ENCODE results near the gene ZDHHC11B.
"Not testable (repeated sequence)": the region's sequence is repeated elsewhere in the genome, so short reads cannot be mapped to it uniquely, and the experiment has no call there.

The ZDHHC11B gene

DNA sequence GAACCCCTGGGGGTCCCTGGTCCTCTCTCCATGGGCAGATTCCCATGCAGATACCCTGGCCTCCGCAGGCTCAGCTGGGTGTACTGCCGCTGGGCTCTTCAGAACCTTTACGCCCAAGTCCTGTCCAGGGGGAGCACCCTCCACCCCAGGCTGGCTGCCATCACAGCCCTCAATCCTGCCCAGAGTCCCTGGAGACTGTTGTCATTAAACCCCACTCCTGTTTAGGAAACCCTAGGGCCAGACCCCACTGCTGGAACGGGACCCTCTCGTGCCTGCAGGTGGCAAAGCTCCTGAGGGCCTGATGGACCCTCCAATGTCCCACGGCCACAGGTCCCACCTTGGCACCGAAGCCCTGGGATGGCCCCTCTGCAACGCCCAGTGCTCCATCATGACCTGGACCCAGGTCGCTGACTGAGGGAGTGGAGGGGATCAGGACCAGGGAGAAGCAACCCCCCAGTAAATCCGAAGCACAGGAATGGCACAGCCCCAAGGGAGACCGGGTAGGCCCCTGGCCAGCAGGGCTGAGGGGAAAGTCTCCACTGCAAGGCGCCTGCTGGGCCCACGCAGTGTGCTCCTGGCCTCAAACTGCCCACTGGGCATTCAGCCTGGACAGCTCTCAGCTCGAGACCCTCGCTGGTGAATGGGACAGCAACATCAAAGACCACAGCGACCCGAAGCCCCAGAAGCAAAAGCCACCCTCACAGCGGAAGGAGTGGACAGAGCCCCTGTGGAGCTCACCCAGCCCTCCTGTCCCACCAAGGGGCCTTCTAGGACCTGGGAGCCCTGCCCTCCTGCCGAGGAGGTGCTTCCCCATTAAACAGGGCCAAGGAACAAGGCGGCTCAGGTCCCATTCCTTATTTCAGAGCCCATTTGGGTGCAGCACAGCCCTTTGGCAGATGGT lies 8.3 kb downstream of the ZDHHC11B start:
- CTCF ChIA-PET, result no interaction called here
- TF ChIP-seq ARNT (IDR thresholded peaks at IDR 0.05), result no peak
- no peak for TF ChIP-seq HDGF (IDR thresholded peaks at IDR 0.05; ENCODE audit: borderline replicate concordance)
- no peak for DNase-seq (ENCODE audit: extremely low spot score)
- POLR2A ChIA-PET, result no interaction called here

DNA sequence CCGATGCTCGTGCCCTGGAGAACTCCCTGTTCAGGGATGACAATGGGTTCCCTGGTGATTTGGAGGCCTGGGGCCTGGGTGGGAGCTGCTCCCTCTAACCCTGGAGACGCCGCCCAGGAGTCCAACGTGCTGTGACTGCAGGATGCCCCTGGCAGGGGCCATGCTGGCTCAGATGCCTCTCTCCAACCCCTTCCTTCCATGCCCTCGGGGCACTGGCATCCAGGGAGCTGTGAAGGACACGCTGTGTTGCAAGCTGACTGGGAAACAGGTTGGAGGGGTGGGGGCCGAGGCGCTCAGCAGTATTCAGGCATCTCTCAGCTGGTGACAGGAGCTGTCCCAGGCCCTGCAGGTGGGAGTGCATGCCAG lies 9.0 kb downstream of the ZDHHC11B start:
- POLR2A ChIA-PET; DNase-seq (ENCODE audit: extremely low spot score); CTCF ChIA-PET: not testable (repeated sequence)

- DNase-seq (ENCODE audit: extremely low spot score); POLR2A ChIA-PET; CTCF ChIA-PET: not testable (repeated sequence)
These were observed 9.5 kb downstream of the ZDHHC11B start for GRCh38 chr5:774854-775505.

GRCh38 chr5:774304-774703 lies 10.2 kb downstream of the ZDHHC11B start:
- CTCF ChIA-PET; DNase-seq (ENCODE audit: extremely low spot score); POLR2A ChIA-PET: not testable (repeated sequence)

- POLR2A ChIA-PET, result no interaction called here
- TF ChIP-seq CTBP1 (IDR thresholded peaks at IDR 0.05; ENCODE audit: borderline replicate concordance) (no peak), ZNF384 (IDR thresholded peaks at IDR 0.05) (no peak), TARDBP (IDR thresholded peaks at IDR 0.05) (no peak), FOXA1 (IDR thresholded peaks at IDR 0.05) (no peak), L3MBTL2 (conservative IDR thresholded peaks at IDR 0.05) (no peak)
- no peak for DNase-seq (ENCODE audit: extremely low spot score)
- CTCF ChIA-PET, result no interaction called here
These were observed 10.8 kb downstream of the ZDHHC11B start for GRCh38 chr5:773517-774264.

DNA sequence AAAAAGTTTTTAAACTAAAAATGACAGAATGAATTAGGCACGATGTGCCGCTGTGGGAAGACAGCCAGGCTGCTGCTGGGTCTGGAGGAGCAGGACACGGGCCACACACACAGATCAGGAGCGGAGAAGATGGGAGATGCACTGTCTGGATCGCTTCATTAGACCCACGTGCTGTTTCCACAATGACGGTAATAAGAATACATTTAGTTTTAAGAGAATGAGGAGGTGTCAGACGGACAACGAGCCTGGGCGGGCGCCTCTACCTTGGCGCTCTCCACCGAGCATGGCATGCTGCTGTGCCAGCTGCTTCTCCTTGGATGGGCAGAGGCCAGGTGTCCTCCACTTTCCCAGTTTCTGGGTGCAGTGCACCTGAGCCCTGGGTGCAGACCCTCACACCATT lies 11.6 kb downstream of the ZDHHC11B start:
- DNase-seq (ENCODE audit: extremely low spot score); CTCF ChIA-PET; POLR2A ChIA-PET: not testable (repeated sequence)

- CTCF ChIA-PET; DNase-seq (ENCODE audit: extremely low spot score); POLR2A ChIA-PET: not testable (repeated sequence)
These were observed 12.0 kb downstream of the ZDHHC11B start for GRCh38 chr5:772547-772890.

GRCh38 chr5:771841-772546 lies 12.5 kb downstream of the ZDHHC11B start:
- POLR2A ChIA-PET; CTCF ChIA-PET; DNase-seq (ENCODE audit: extremely low spot score): not testable (repeated sequence)

DNA sequence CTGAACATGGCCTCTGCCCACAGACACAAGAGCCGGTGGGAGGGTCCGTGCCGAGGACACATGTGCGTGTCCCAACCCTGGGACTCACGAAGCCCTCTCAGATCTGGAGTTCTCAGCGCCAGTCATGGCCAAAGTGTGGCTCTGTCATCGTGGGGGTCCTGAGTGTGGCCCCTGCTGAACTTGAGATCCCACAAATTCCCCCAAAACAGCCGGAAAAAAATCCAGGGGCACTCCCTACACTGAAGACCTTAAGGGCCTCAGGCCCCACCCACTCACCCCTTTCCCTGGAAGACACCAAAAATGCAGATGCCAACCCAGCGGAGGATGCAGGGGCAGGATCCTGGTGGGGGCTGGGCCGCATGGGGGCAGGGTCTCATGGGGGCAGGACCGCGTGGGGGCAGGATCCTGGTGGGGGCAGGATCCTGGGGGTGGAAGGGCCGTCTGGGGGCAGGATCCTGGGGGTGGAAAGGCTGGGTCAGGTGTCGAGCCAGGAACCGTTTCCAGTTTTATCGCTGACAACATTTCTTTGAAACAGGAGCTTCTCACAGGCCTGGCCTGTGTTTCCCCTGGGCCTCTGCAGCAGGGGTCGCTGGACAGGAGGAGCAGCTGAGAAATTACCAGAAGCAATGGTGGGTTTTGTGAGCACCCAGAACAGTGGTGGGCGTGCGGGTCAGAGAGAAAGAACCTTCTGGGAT lies 13.3 kb downstream of the ZDHHC11B start:
- DNase-seq (ENCODE audit: extremely low spot score); POLR2A ChIA-PET; CTCF ChIA-PET: not testable (repeated sequence)

DNA sequence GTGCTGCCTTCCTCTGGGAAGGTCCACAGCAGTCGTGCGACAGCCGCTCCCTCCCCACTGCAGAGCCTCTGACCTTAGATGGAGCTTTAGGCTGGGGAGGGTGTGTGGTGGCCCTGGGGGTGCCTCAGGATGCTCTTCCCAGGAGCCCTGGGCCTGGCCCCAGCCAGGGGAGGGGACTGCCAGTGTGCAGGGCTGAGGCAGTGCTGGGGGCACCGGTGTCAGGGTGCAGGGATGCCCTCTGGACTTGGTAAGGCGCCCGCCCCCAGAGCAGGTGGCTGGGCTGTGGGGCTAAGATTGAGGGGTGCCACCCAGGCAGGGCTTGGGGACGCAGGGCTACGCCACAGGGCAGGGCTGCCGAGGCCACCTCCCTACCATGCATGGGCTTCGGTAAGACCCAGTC lies 13.9 kb downstream of the ZDHHC11B start:
- CTCF ChIA-PET; DNase-seq (ENCODE audit: extremely low spot score); POLR2A ChIA-PET: not testable (repeated sequence)

GRCh38 chr5:769485-770145 lies 14.9 kb downstream of the ZDHHC11B start:
- POLR2A ChIA-PET; DNase-seq (ENCODE audit: extremely low spot score); CTCF ChIA-PET: not testable (repeated sequence)

Measured in HEK293T (cell line).